WTC11 (cell line): ENCODE measurements around the gene DUSP9.

Experiments used
- ESRRA ChIP-seq: sonication (generic); formaldehyde crosslinking; IDR thresholded peaks from 2 replicates; pipeline ENCODE4 v1.8.1; 2022; ENCODE audit warnings: mild to moderate bottlenecking, missing genetic modification reagents, borderline replicate concordance
- ETV6 ChIP-seq: sonication (generic); formaldehyde crosslinking; IDR thresholded peaks from 2 replicates; pipeline ENCODE4 v1.8.1; 2022; ENCODE audit warnings: mild to moderate bottlenecking, missing genetic modification reagents
- JUN ChIP-seq: sonication (generic); formaldehyde crosslinking; IDR thresholded peaks from 2 replicates; pipeline ENCODE4 v1.8.0; 2023; ENCODE audit warnings: mild to moderate bottlenecking, missing genetic modification reagents
- MYBL2 ChIP-seq: sonication (generic); formaldehyde crosslinking; IDR thresholded peaks from 2 replicates; pipeline ENCODE4 v1.8.1; 2023; ENCODE audit warnings: mild to moderate bottlenecking, moderate library complexity, missing genetic modification reagents
- NR3C1 ChIP-seq: sonication (generic); formaldehyde crosslinking; conservative IDR thresholded peaks from 2 replicates; pipeline ENCODE4 v1.8.1; 2023; ENCODE audit warnings: low read depth, mild to moderate bottlenecking, missing genetic modification reagents
- ZNF416 ChIP-seq: fragments of 250-450 bp; sonication (Bioruptor Pico); IDR thresholded peaks from 2 replicates; pipeline ENCODE4 v1.9.0; 2021; ENCODE audit warnings: mild to moderate bottlenecking, inconsistent platforms
- TF ChIP-seq, protein P1 (sequence below): fragments of 200-600 bp; IDR thresholded peaks from 2 replicates; pipeline ENCODE4 v1.8.0; 2022; ENCODE audit warnings: antibody characterized with exemption
- TF ChIP-seq, protein P2 (sequence below): sonication (generic); formaldehyde crosslinking; IDR thresholded peaks from 2 replicates; pipeline ENCODE4 v1.8.1; 2023; ENCODE audit warnings: mild to moderate bottlenecking, missing genetic modification reagents, moderate library complexity
- TF ChIP-seq, protein P3 (sequence below): sonication (generic); formaldehyde crosslinking; conservative IDR thresholded peaks from 2 replicates; pipeline ENCODE4 v1.8.1; 2023; ENCODE audit warnings: mild to moderate bottlenecking, low read depth, missing genetic modification reagents, moderate library complexity

DNA sequence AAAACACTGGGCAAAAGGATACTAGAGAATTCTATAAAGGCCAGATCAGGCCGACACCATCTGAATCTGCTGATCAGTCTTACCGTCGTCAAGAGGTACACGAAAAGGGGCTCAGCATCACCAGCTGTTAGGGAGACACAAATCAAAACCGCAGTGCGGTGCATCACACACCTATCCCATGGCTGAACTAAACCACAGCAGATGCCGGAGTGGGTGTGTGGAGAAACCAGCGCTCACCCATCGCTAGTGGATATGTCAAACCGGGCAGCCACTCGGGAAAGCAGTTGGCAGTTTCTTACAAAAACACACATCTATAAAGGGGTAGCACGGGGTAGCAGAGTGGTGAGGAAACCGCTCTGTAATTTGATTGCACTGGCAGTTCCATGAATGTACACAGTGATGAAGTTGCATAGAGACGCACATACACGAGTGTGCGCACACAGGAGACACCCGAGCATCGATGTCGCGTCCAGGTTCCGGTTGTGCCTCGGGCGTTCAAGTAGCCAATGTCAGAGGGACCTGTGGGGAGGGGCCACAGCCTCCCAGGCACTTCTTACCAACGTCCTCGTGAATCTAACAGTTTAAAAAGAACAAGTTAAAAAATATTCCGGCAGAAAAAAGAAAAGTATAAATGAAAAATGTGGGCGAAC, 24.9 kb upstream of the DUSP9 start:
- TF ChIP-seq, protein P1, sequence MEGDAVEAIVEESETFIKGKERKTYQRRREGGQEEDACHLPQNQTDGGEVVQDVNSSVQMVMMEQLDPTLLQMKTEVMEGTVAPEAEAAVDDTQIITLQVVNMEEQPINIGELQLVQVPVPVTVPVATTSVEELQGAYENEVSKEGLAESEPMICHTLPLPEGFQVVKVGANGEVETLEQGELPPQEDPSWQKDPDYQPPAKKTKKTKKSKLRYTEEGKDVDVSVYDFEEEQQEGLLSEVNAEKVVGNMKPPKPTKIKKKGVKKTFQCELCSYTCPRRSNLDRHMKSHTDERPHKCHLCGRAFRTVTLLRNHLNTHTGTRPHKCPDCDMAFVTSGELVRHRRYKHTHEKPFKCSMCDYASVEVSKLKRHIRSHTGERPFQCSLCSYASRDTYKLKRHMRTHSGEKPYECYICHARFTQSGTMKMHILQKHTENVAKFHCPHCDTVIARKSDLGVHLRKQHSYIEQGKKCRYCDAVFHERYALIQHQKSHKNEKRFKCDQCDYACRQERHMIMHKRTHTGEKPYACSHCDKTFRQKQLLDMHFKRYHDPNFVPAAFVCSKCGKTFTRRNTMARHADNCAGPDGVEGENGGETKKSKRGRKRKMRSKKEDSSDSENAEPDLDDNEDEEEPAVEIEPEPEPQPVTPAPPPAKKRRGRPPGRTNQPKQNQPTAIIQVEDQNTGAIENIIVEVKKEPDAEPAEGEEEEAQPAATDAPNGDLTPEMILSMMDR, result no peak
- TF ChIP-seq, protein P2, sequence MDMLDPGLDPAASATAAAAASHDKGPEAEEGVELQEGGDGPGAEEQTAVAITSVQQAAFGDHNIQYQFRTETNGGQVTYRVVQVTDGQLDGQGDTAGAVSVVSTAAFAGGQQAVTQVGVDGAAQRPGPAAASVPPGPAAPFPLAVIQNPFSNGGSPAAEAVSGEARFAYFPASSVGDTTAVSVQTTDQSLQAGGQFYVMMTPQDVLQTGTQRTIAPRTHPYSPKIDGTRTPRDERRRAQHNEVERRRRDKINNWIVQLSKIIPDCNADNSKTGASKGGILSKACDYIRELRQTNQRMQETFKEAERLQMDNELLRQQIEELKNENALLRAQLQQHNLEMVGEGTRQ (CRISPR knock-in tag), result no peak
- TF ChIP-seq ESRRA (CRISPR knock-in tag) (no peak), JUN (CRISPR knock-in tag) (no peak), ETV6 (CRISPR knock-in tag) (no peak), ZNF416 (CRISPR knock-in tag) (no peak), MYBL2 (CRISPR knock-in tag) (no peak), NR3C1 (CRISPR knock-in tag) (no peak)
- TF ChIP-seq, protein P3, sequence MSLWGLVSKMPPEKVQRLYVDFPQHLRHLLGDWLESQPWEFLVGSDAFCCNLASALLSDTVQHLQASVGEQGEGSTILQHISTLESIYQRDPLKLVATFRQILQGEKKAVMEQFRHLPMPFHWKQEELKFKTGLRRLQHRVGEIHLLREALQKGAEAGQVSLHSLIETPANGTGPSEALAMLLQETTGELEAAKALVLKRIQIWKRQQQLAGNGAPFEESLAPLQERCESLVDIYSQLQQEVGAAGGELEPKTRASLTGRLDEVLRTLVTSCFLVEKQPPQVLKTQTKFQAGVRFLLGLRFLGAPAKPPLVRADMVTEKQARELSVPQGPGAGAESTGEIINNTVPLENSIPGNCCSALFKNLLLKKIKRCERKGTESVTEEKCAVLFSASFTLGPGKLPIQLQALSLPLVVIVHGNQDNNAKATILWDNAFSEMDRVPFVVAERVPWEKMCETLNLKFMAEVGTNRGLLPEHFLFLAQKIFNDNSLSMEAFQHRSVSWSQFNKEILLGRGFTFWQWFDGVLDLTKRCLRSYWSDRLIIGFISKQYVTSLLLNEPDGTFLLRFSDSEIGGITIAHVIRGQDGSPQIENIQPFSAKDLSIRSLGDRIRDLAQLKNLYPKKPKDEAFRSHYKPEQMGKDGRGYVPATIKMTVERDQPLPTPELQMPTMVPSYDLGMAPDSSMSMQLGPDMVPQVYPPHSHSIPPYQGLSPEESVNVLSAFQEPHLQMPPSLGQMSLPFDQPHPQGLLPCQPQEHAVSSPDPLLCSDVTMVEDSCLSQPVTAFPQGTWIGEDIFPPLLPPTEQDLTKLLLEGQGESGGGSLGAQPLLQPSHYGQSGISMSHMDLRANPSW (CRISPR knock-in tag), result no peak
